Amygdala (tissue), 56 donors: ENCODE measurements around the gene BAZ1A.
A peak's percentile ranks its signal among the peaks of the same experiment; 100 is the strongest.

Source experiments
- DNase-seq, 56 donors: peaks; one replicate each; lab custom pipeline; 2025; lab: John Stamatoyannopoulos, UW

Gene BAZ1A

GRCh38 chr14:34875031-34875922, at the start of gene BAZ1A:
TSS of gene BAZ1A (minus strand) at chr14:34875360. CDS start at chr14:34874604, 756 bp downstream.
- peak in 46 of 56 donors; percentile 3 to 68 (median 28) for DNase-seq

GRCh38 chr14:34920339-34920738, 45.2 kb upstream of the BAZ1A start:
- no peak for DNase-seq

GRCh38 chr14:34913619-34914018, 38.5 kb upstream of the BAZ1A start:
- DNase-seq: no peak

- DNase-seq: no peak
These were observed 37.8 kb upstream of the BAZ1A start for GRCh38 chr14:34912966-34913365.

GRCh38 chr14:34912182-34912581, 37.0 kb upstream of the BAZ1A start:
- DNase-seq: no peak

GRCh38 chr14:34911209-34912150, 36.3 kb upstream of the BAZ1A start:
- DNase-seq: no peak

GRCh38 chr14:34906287-34906686, 31.1 kb upstream of the BAZ1A start:
- DNase-seq: no peak

DNA sequence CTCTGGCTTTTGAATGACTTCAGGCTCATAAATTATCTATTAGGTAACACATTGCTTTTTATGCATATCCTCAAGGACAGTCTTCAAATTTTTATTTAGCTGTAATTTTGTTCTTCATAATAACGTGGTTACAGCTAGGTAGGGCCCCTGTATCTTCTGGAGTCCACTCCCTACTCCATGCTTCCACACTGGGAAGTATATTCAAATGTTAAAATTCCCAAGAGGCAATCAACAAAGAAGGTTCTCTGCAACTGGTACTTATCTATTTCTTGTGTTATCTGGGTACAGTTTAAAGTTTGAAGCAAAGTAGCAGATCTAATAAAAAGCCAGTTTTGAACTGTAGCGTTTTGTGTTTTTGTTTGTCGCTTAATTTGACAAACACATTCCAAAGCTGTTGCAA, 20.1 kb upstream of the BAZ1A start:
- DNase-seq: no peak

- no peak for DNase-seq
These were observed 15.8 kb upstream of the BAZ1A start for GRCh38 chr14:34890937-34891336.

GRCh38 chr14:34888186-34888585, 13.0 kb upstream of the BAZ1A start:
- DNase-seq: no peak

- no peak for DNase-seq
These were observed 8.8 kb upstream of the BAZ1A start for GRCh38 chr14:34883954-34884353.

GRCh38 chr14:34874386-34875030, 652 bp downstream of the BAZ1A start:
- peak in 42 of 56 donors; percentile 6 to 72 (median 47) for DNase-seq

DNA sequence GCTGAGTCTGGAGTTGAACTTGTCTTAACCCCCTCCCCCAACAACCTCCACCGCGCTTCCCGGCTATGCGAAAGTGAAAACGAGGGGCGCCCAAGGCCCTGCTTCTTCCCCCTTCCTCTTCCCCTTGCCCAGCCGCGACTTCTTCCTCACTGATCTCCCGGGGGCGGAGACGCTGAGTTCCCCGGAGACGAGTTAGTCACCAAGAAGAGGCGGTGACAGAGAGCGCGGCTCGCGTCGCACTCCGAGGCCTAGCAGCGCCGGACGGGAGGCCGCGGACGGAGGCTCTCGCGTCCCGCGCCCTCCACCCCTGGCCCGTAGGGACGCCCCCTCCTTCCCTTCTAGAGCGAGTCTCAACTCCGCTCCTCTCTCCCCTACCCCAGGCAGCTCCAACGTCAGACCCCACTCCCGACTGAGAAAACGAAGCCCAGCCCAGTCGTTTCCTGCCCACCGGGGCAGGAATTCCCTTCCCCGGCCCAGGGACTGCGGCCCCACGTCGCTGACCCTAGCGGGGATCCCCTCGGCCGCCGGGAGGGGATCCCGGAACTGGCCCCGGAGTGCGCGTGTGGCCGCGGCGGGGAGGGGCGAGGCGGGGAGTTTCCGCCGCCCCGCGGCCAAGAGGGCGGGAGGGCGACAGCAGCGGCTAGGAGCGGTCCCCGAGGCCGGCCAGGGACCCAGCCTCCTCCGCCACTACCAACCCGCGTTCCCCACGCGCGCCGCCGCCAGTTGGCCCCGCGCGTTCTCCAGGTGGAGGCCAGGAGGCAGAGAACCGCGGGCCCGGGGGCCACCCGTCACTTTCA, 1.4 kb downstream of the BAZ1A start:
- DNase-seq: peak in 55 of 56 donors; percentile 23 to 78 (median 55)

- DNase-seq: no peak
These were observed 2.2 kb downstream of the BAZ1A start for GRCh38 chr14:34872822-34873588.

GRCh38 chr14:34867199-34867598, 8.0 kb downstream of the BAZ1A start:
- no peak for DNase-seq

GRCh38 chr14:34865889-34866574, 9.1 kb downstream of the BAZ1A start:
- no peak for DNase-seq

DNA sequence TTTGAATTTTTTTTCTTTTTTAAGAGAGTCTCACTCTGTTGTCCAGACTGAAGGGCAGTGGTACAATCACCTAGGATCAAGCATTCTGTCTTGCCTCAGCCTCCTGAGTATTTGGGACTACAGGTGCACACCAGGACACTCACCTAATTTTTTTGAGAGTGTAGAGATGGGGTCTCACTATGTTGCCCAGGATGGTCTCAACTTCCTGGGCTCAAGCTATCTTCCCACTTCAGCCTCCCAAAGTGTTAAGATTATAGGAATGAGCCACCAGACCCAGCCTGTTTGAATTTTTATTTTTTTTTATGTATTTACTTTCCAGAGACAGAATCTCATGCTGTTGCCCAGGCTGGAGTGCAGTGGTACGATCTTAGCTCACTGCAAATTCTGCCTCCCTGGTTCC, 11.3 kb downstream of the BAZ1A start:
- no peak for DNase-seq

DNA sequence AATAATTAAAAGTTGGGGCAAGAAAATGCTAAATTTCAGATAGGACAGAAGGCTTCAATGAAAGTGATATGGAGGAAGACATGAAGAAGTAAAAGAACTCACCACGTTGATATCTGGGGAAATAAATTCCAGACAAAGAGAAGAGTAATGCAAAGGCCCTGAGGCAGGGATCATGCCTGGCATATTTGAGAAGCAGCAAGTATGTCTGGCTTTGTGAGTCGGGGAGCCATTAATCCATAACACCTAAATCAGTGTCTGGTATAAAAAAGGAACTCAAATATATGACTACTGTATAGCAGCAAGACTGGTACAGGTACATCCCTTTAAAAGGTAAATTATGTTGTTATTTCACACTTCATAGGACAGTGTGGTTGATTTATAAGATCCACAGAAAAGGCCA, 16.4 kb downstream of the BAZ1A start:
- DNase-seq: no peak
